DOHH2 (cell line): ENCODE results near the gene COX4I1.

Experiments
- EZH2phosphoT487 ChIP-seq: fragments of 200-600 bp; sonication (generic); IDR thresholded peaks from 2 replicates; pipeline ENCODE4 v1.6.1; 2017; ENCODE audit warnings: borderline replicate concordance, mild to moderate bottlenecking, antibody characterized with exemption, low read length, moderate library complexity, mixed read lengths
- TF ChIP-seq, protein P1 (sequence below): fragments of 200-600 bp; sonication (generic); IDR thresholded peaks from one replicate; pipeline ENCODE4 v1.5.1; 2014; ENCODE audit warnings: antibody characterized with exemption, mild to moderate bottlenecking, low read depth, low read length; ENCODE audit not compliant: poor library complexity, severe bottlenecking

DNA sequence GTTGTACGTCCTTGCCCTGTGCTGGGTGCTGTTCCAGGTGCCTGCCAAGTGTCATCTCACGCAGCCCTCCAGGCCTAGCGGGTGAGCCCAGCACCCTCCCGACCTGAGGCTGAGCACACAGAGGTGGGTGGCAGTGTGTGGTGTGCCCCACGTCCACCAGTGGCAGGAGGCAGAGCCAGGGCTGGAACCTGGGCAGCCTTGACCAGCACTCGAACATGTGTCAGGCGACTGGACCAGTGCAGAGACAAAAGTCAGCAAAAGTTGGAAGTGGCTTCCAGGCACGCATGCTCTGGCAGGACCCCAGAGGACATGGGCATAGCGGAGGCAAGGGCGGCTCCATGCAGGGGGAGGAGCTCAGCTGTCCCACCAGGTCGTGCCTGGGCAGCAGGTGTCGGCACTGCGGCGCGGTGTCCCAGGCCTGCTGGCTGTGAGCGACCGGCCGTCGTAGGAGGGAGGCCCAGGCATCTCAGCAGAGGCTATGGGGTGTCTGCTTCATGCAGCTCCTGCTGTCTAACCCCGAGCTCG, 35.8 kb downstream of the COX4I1 start:
- TF ChIP-seq, protein P1, sequence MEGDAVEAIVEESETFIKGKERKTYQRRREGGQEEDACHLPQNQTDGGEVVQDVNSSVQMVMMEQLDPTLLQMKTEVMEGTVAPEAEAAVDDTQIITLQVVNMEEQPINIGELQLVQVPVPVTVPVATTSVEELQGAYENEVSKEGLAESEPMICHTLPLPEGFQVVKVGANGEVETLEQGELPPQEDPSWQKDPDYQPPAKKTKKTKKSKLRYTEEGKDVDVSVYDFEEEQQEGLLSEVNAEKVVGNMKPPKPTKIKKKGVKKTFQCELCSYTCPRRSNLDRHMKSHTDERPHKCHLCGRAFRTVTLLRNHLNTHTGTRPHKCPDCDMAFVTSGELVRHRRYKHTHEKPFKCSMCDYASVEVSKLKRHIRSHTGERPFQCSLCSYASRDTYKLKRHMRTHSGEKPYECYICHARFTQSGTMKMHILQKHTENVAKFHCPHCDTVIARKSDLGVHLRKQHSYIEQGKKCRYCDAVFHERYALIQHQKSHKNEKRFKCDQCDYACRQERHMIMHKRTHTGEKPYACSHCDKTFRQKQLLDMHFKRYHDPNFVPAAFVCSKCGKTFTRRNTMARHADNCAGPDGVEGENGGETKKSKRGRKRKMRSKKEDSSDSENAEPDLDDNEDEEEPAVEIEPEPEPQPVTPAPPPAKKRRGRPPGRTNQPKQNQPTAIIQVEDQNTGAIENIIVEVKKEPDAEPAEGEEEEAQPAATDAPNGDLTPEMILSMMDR: no peak
- TF ChIP-seq EZH2phosphoT487: no peak
